Hematopoietic multipotent progenitor cell treated with erythropoietin and hydrocortisone succinate and interleukin-3 and kit ligand, for 15 days (in vitro differentiated cells): Measurements from ENCODE around the gene RPL7A.

ENCODE experiments used
- DNase-seq: peaks from one replicate; pipeline ENCODE4 v3.0.0-alpha.2; 2015; ENCODE audit warnings: low spot score

RPL7A gene

DNA sequence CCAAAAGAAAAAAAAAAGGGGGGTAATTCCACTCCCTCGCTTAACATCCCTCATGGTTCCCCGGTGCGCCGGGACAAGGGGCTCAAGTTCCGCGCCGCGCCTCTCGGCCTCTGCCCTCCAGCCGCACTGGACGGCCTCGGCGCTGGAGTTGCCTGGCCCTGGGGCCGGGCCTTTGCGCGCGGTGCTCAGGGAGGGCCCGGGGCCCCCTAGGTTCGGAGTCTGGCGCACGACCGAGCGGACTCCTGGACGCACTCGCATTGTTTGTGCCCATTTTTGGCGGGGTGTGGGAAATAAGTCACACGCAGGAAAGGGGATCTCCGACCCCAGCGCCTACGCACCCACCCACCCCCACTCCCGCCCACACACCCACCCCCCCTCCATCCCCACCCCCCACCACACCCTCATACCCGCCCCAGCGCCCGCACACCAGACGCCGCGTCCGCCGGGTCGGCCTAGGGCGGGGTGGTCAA lies 468 bp upstream of the RPL7A start:
- peak; percentile 37 for DNase-seq

DNA sequence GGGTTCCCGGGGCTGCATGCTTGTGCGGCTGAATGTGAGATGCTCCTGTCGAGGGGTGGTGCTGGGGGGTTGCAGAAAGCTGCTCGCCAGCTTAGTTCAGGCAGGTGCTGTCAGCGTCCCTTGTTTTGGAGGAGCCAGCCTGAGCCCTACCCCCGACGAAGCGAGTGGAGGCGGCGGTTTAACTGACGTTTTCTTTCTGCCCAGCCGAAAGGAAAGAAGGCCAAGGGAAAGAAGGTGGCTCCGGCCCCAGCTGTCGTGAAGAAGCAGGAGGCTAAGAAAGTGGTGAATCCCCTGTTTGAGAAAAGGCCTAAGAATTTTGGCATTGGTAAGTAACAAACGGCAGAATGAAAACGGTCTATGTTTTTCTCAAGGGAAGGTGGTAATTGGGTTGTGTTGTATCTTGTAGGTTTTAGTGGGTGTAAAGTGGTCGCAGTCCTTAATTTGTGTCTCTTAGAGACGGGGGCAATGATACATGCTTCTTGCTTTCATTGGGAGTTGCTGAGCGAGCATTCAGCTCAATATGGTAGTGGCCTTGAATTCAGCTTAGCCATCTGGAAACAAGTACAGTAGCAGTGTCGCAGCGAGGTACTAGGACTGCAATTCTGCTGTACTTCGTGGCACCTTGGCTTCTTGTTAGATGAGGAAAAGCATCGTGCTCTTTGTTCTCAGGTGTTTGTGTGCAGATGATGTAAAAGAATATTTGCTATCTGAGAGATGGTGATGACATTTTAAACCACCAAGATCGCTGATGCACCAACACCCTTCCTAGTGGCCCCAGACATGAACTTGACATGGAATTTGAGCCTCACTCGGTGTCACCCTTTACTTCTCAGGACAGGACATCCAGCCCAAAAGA lies 928 bp downstream of the RPL7A start:
- no peak for DNase-seq

DNA sequence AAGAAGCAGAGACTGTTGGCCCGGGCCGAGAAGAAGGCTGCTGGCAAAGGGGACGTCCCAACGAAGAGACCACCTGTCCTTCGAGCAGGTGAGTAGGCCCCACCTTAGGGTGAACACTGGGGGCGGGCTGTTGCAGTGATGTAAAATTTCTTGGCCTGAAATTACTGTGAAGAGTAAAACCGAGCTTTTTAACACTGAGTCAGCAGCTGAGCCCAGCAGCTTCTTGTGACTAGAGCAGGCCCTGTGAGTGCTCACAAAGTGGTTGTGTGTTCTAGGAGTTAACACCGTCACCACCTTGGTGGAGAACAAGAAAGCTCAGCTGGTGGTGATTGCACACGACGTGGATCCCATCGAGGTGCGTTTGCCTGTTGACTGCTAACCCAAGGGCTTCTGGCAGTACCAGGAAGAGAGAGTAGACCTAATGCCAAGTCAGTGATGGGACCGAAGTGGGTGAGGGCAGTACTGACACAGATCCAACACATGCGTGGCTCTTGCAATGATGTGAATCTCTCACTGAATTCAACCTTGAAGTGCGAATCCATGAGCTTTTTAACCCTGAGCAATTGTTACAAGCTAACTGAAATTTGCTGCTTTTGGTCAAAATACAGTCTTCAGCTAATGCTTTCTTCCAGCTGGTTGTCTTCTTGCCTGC lies 2.1 kb downstream of the RPL7A start:
- no peak for DNase-seq

DNA sequence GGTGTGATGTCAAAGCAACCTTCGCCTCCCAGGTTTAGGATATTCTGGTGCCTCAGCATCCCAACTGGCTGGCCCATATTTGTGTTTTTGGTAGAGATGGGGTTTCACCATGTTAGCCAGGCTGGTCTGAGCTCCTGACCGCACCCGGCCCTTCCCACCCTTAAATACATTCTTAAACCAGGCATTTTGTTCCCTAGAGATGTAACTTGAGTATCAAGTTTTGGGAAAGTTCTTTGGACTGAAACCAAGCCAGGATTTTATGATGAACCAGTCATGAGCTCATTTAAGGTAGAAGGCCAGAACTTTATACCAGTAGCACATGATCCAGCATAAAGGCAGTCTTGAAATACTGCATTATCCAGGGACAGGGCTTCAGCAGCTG lies 3.5 kb downstream of the RPL7A start:
- no peak for DNase-seq

DNA sequence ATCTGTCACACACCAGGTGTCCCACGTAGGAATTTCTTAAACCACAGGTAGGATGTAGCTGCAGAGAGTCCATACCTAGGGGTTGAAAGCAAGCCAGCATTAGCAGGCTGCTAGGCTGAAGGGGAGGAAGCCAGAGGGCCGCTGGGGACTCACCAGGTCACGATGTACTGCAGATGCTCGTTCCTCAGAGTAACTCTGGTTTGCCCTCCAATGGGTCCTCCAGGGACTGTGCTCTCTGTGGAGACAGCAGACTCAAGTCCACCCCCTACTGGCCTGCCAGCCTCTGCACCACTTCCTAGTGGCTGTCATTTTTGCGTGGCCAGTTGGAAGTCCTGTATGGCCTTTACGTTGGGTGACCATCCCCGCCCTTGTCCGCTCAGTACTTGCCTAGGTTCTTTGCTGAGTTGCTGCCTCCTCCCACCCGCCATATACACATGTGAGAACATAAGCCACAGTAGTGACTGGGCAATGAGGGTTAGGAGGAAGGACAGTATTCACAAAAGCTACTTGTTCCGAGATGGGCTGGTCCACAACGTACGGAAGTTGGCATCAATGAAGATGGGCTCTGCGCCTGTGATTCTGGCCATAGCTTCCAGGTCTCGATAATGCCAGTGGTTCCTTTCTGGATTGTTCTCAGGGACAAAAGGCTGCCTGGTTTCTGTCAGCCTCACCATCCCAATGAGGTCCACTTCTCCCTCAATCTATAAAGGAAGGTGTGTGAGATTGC lies 4.1 kb downstream of the RPL7A start:
- DNase-seq: peak; percentile 30

DNA sequence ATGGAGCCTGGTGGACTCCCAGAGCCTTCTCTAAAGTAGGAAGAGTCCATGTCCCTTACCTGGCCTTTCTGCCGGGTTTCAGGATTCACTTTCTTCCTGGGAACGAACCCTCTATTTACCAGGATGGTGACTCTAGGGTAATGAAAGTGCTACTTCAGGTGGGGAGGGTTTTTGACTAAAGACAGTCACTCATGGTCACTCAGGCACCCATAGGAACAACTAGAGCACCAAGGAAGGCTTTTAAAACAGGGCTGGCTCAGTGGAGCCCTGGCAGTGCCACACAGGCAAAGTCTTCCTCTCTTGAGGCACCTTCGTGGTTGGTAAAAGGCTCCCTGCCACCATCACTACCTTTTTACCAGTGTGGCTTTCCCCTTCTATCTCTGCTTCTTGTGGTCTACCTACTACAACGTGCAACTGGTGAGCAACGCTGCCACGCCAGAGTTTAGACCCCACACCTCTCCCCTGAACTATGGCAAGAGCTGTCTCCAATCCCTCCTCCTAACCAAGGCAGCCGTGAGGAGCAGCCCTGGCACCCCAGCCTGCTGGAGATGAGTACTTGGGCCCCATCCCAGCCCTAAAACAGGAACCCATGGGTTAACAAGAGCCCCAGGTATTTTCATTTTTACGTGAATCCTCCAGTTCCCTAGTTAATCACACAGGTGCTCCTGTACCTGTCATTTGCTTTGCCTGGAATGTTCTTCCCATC lies 4.8 kb downstream of the RPL7A start:
- no peak for DNase-seq

DNA sequence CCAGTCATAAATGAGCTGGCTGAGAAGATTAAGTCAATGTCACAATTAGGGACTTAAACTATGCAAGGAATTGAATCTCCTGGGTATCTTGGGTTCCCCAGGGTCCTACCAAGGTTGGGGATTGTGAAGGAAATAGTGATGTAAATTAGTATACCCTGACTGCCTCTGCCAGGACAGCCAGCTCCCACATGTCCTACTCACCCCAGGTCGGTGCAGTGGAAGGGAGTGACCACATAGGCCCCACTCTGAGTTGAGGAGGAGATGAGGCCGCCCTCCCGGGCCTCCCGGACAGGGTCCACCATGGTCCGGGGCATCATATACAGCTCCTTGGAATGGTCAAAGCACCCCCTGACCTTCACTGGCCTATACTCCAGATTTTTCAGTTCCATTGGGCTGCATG lies 5.5 kb downstream of the RPL7A start:
- no peak for DNase-seq

DNA sequence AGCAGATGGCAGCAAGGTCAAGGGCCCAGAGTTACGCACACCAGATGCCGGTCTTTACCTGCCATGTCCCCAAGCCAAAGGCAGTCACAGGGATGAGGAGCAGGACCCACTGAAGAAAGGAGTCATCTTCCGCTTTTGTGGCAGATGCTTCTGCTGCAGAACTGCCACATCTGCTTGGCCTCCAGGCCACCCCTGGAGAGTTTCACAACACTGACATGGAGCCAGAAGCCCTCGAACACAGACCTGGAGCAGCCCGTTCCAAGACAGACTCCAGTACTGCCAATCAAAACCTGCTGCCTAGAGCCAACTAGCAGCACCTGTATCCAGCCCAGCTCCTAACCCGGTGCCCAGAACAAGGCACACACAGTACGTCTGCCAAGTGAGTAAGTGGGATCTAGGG lies 6.7 kb downstream of the RPL7A start:
- no peak for DNase-seq

DNA sequence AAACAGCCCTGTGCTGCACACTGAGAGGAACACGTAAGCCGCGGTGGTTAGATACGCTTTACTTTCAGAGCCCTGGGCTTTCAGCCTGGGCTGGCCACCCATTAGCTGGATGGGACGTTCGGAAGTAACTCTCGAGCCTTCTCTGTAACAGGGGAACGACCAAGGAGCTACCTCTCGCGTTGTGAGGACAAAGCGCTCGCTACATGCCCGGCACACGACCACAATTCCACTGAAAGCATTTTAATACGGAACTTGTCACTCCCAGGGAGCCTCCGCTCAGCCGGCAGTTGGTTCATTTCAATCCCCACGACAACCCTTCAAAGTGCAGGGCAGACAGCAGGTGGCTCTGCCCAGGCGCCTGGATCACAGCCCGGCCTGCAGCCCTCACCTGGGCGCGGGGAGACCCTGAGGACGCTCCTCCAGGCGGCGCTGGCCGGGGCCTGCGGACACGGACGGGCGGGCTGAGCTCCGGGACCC lies 7.9 kb downstream of the RPL7A start:
- DNase-seq: no peak

DNA sequence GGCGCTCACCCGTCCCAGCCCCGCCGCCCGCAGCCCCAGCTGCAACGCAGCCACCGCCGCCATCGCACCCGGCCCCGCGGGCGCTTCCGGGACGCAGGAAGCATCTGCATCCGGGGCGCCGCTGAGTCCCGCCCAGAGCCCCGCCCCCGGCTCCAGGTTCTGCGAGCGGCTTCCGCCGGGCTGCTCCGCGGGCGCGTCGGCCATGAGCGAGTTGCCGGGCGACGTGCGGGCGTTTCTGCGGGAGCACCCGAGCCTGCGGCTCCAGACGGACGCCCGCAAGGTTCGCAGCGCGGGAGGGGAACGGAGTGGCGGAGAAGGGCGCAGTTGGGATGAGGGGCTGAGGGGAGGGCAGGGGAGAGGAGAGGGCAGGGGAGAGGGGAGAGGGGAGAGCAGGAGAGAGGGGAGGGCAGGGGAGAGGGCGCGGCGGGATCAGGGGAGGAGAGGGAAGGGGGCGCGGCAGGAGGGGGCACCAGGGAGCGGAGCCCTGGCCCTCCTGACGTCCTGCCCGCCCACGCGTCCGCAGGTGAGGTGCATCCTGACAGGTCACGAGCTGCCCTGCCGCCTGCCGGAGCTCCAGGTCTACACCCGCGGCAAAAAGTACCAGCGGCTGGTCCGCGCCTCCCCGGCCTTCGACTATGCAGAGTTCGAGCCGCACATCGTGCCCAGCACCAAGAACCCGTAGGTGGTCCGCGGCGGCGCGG lies 8.5 kb downstream of the RPL7A start, which contains the start of the genes SURF1 and SURF2:
Gene SURF1 (minus strand): TSS at position 97 of the 701 bp plus-strand sequence. CDS start 34 bp downstream, at position 63.
Gene SURF2 (plus strand): TSS at position 160 of the 701 bp plus-strand sequence. CDS start 43 bp downstream, at position 203.
- peak; percentile 90 for DNase-seq

DNA sequence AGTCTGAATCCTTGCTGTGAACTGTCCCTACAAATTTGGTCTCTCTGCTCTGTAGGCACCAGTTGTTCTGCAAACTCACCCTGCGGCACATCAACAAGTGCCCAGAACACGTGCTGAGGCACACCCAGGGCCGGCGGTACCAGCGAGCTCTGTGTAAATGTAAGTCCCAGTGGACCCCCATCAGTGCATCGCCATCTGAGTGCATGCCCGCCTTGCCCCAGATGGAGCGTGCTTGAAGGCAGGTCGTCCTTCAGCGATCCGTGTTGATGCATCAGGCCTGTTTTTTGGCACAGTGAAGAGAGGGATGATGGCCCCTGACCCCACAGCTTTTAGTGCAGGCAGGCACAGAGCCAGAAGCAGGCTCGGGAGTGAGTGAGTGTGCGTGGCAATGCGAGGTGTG lies 9.6 kb downstream of the RPL7A start:
- DNase-seq: no peak

DNA sequence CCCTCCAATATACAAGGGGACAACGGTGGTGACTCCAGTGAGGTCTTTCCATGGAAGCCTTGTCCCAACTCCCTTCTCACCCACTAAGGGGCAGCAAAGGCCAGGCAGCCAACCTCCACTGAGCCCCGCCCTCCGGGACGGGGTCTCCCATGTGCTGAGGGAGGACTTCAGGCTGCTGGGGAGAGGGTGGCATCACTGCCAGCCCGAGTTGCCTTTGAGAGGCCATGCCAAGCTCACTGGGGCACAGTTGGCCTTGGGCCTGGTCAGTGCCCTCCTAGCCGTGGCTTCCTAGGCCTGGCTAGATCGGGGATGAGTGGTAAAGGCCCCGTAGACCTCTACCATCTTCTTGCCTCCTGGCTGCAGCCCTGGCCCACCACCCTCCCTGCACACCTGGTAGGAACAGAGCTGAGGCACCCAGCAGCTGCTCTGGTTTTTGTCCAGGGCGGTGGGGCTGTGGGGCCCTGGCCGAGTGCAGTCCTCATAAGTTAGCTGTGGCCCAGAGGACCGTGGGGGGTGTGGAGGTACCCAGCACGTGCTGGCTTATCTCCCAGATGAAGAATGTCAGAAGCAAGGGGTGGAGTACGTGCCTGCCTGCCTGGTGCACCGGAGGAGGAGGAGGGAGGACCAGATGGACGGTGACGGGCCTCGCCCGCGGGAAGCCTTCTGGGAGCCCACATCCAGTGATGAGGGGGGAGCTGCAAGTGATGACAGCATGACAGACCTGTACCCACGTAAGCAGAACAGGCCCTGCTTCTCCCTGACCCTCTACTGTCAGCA lies 11.6 kb downstream of the RPL7A start:
- DNase-seq: peak; percentile 65

DNA sequence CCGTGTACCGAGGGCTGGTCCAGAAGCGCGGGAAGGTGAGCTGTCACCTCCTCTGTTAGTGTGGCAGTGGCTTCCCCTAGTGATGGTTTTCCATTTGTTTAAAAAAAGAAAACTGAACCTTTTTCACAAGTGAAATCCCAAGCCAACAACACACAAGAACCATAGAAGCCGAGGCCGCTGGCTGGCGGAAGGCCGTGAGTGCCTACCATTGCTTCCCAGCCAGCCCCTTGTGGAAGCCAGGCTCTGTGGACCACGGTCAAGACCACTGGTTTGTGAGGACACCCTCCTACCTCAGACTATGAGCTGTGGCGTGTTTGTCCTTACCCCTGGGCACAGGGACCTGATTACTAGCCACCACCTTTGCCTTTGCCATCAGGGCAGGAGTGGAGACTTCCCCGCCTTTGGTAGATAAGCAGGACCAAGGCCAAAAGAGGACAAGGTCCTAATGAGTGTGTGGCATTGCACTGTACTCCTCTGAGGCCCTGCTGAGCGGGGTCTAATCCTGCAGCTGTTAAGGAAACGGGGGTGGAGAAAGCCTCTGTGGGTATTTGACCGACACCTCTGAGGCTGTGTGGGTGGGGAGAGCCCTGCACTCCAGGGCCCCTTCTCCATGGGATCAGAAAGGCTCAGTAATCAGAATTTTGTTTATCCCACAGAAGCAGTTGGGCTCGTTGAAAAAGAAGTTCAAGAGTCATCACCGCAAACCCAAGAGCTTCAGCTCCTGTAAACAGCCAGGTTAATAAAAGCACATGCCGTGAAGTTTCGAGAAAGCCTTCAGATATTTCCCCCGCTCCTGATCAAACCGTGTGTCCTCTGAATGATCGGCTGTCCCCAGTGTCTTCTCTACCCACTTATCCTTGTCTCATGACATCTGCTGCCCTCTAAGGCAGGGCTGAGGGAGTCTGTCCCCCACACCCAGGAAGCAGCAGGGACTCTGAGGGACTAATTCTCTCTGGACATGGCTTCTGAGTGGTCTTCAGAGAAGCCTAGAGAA lies 12.7 kb downstream of the RPL7A start:
- peak; percentile 36 for DNase-seq

DNA sequence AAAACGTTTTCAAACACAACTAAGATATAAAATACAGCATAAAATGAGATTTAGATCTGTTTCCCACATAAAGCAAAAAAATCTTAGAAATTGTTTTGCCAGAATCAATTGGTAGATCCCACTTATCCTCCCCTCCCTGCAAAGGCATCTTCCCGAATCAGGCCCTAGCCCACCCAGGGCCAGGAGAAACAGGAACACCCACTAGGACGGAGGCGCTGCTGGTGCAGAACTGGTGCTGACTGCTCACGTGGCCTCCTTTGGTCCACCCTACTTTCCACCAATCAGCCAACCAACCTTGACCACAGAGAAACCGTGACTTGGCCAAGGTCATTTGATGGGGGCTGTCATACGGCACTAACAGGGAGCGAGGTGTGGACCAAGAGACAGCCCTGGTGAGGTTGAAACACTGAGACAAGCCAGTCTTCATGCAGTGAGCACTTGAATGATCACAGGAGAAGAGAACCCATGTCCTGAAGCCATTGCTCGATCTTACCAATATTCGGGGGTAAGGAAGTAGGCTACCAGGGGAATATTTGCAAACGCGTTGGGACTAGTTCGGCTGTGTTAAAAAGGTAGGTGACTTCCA lies 13.6 kb downstream of the RPL7A start:
- DNase-seq: no peak

DNA sequence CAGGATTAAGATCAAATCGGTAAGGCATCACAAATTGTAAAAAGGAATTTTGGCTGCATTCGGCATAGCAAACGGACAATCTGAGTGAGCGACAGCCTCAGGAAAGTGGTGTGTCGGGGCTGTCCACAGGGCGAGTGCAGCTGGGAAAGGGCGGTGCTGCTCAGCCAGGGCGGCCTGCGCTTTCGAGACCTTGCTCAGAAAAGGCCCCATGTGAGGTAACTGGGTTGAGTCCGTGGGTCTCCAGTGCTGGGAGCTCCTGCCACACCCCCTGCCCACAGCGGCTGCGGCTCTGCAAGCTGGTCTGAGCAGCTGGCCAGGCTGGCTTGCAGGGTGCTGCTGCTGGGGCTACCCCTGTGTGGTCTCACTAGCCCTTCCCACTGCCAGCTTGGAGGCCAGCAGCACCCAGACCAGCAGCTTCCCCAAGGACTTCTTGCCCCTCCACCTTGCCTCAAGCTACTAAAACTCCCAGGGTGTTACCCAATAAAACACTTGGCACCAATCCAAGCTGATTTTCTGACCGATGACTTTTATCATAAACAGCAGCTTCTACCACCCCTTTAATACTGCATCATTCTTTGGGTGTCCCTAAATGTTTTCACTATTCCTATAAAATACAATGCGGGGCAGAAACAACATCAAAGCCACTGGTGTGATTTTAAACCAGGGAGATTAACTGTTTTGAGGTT lies 14.5 kb downstream of the RPL7A start:
- peak; percentile 71 for DNase-seq

DNA sequence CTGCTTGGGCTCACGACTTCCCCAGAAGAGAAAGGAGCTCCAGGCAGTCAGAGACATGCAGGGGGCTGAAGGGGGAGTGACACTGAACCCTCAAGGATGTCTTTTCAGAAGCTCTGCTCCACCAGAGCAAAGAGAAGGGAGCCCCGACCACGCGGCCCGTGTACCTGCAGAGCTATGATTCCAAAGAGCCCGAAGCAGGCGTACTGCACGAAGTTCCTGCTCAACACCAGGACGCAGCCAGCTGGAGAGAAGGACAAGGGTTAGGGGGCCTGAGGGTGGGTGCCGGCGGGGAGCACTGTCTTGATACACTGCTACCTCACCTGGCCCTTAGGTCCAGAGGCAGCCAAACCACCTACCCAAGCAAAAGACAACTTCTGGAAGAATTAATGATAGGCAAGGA lies 18.4 kb downstream of the RPL7A start:
- DNase-seq: no peak

DNA sequence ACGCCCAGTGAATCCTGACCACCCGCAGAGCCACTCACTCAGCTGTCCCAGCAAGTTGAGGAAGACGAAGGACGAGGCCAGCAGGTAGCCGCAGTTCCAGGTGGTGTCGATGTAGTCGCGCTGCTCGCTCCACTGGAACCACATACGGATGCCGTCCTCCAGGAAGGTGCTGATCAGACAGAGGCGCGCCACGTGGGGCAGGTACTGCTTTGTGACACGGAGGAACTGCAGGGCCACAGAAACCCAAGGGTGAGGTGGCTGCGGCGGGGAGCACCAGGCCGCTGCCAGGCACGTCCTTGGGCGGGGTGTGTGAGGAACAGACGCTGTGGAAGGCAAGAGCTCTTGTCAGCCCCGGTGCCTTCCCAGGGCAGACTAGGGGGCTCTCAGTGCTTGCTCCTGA lies 19.2 kb downstream of the RPL7A start:
- no peak for DNase-seq

DNA sequence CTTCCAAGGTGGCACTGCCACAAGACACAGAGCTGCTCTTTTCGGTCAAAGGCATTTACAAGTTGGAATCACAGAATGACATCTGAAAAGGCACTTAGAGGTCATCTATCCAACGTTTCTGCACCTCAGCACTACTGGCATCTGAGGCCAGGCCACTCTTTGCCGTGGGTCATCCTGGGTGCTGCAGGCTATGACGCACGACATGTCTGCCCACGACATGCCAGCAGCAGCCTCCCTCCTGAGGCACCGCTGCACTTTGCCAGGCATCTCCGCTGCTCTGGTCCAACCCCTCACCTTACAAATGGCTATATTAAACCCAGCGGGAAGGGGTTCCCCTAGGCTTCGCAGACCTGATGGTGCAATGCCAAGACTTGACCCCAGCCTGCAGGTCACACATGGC lies 19.8 kb downstream of the RPL7A start:
- no peak for DNase-seq
